Panc1 (cell line): ENCODE results near the gene PDXK.

Experiments
- CTCF ChIP-seq: fragments of 450-650 bp; IDR thresholded peaks from 2 replicates; pipeline ENCODE4 v1.5.1; 2017; ENCODE audit warnings: mild to moderate bottlenecking
- POLR2AphosphoS5 ChIP-seq: IDR thresholded peaks from 2 replicates; pipeline ENCODE4 v1.6.1; 2012; ENCODE audit warnings: mild to moderate bottlenecking, low read depth, low read length, moderate library complexity
- TCF7L2 ChIP-seq: IDR thresholded peaks from 2 replicates; pipeline ENCODE4 v1.6.1; 2011; ENCODE audit warnings: mild to moderate bottlenecking, low read depth, low read length, inconsistent platforms

- TF ChIP-seq POLR2AphosphoS5 (no peak), CTCF (no peak), TCF7L2 (no peak)
Measured at GRCh38 chr21:43761886-43762285, 43.0 kb downstream of the PDXK start.
